Right renal pelvis (tissue), 4 donors: ENCODE data around the gene PTGER3. TPM values are rescaled to one million over a fixed set of nuclear protein-coding genes. Genes with fewer than 3 reads are reported as not detected.
A peak's percentile ranks its signal among the peaks of the same experiment; 100 is the strongest.
"Not testable (repeated sequence)": the region's sequence is repeated elsewhere in the genome, so short reads cannot be mapped to it uniquely, and the experiment has no call there.

Experiments
- DNase-seq, 4 donors: peaks; one replicate each; pipeline ENCODE4 v3.0.0-alpha.2; 2013; ENCODE audit warnings: low read depth in 4 of 4, low spot score in 3 of 4, missing footprints in 1 of 4
- polyA plus RNA-seq, 4 donors: library from polyadenylated mRNA; unstranded; fragments of 120-200 nt; gene quantifications; one replicate each; pipeline ENCODE4 v1.2.1, GENCODE V29; 2013; ENCODE audit not compliant: insufficient read length in 4 of 4

The PTGER3 gene
- polyA plus RNA-seq, 4 donors = 51.5 to 61.9 (median 55.6) TPM

DNA sequence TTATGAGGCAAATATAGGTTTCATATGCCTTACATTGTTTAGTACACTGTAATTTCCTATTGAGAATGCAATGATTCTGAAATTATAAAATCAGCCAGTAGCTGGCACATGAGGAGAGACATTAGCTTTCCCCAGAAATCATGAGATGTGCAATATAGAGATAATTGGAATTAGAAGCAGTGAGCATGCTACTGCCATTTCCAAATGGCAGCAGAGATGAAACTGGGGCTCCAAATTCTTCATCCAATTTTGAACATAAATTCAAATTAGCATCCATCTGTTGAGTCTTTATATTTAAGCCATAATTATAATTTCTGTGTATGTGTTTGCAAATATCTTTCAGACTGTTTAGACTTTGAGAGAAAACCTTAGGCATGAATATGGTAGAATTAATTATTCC, 28.8 kb downstream of the PTGER3 start:
- no peak for DNase-seq

DNA sequence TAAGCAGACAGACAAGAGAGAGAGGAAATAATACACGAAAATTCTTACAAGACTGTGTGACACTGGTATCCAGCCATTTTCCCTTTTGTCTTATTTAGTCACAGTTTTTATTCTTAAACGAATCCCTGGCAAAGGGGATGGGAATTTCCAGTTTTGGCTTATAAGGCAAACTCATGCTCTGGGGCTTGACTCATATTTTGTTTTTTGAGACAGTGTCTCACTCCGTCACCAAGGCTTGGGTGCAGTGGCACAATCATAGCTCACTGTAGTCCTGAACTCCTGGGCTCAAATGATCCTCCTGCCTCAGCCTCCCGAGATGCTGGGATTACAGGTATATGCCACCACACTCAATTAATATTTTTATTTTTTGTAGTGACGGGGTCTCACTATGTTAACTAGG, 31.9 kb downstream of the PTGER3 start:
- no peak for DNase-seq

DNA sequence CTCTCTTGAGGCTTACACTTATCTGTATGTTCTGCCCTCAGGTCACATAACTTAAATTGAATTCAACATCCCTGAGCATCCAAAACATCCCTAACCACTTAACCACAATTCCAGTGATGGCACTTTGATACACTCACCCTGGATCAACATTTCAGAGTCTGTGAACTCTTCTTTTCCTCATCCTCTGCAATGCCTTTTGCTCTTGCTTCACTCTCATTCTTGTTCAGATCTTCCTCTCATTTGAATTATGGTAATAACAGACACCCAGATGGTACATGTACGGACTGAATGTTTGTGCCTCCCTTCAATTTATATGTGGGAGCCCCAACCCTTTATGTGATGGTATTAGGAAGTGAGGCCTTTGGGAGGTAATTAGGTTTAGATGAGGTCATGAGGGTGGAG, 33.4 kb downstream of the PTGER3 start:
- no peak for DNase-seq

DNA sequence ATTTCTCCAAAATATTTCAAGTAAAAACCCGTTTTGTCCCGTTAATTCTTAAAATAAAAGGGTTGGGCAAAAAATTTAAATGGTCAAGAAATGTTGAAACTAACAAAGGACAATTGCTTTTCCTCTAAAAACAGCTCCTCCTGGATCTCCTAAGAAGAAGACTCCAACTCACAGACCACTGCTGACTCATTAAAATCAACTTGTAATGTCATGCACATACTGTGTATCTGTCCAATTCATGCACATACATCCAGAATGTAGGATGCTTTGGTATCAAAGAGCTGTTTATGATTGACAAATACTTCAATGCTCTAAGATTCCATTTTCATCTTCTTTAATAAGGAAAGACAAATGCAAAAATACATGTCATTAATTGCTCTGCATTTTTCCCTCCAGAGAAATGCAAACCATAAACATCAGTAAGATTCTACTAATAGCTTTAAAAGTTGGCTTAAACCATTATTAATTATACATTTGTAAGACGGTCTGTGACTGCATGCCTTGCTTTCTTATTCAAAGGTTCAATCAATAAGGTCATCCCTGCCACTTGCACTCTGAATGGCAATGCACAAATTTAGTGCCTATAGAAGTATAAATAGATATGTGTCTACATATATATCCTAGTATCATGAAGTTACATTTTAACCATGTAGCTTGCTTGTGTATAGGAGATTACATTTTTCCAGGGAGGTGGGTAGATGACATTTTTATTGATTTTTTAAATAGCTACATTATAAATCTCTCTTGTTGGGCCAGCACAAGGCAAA, 44.7 kb downstream of the PTGER3 start:
- DNase-seq = no peak

DNA sequence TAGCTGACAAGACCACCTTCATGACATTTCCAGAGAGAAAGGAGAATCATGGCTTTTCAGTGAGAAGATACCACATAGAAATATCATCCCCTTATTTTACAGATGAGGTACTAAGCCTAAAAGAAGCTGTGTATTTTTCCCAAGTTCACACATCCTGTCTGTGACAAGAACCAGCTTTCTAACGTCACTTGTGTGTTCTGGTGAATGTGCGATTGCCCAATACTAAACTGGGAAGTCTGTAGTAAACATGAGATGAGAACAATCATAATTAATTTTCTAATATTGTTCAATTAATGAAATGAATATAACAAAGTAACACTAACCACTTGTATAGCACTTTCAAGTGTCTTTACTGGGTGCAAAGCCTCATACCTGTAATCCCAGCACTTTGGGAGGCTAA, 46.0 kb downstream of the PTGER3 start:
- no peak for DNase-seq

DNA sequence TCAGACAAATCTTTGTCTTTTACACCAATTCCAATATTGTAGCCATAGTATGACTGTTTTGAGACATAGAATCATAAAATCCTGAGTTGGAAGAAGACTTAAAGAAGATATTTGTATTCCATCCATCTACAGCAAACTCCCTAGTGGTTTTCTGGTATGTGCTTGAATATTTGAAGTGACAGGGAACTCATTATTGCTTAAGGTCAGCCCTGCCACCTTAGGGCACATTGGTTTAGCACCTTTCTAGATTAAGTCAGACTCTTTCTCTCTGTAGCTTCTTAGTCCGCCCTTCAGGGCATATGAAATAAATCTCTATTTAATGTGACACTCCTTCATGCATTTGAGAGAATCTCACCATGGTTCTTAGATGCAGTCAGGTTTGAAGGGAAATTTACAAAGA, 49.8 kb downstream of the PTGER3 start:
- no peak for DNase-seq

DNA sequence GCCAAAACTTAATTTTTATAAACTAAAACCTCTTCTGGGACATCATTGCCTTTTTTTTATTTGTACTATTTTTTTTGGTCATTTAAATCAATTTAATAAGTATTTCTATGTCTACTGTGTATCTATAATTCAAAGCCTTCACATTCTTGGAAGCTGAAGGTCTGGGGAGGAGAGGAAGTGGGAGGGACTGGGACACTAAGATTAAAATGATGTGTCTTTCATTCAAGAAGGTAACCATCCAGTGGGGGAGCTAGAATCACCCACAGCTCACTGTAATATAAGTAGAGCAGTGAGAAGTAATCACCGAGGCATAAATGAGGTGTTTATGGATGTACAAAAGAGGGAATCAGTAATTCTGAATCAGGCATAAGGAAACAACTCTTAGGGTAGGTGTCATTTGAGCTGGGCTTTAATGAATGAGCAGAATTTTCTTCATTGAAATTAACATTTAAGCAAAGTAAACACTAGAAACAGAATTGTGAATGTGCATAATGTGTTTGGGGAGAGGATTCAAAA, 52.8 kb downstream of the PTGER3 start:
- no peak for DNase-seq

DNA sequence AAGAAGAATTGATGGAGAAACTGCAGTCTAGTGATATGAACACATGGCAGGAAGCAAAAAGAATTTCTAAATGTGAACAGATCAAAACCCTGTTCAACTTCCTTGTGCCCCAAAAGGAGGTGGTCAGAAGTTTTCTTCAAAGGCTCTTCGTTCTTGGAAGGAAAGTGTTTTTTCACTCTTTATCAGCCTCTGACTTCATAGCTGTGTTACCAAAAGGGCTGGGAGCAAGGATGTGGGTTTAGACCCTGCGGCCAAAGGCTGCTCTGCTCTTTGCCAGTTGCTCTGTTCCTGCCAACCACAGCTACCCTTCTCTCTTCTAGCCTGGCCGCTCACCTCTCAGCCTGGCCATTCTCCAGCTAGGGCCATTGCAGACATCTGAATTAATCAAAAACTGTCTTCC, 53.8 kb downstream of the PTGER3 start:
- DNase-seq = no peak

DNA sequence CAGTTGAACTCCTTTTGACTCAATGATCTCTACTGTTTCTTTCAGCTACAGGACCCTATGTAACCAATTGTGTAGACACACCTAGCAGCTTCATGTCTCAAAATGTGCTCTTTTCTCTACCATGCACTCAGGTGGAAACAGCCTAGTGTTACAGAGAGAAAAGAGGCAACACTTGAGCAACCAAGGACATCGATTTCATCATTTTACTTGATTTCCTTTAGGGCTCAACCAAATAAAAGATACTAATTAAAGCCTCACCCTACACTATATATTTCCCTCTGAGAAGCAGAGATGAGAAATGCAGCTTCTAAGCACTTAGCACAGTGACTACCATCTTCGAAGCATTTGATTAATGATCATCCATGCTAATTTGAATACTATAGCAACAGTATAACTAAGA, 55.1 kb downstream of the PTGER3 start:
- no peak for DNase-seq

DNA sequence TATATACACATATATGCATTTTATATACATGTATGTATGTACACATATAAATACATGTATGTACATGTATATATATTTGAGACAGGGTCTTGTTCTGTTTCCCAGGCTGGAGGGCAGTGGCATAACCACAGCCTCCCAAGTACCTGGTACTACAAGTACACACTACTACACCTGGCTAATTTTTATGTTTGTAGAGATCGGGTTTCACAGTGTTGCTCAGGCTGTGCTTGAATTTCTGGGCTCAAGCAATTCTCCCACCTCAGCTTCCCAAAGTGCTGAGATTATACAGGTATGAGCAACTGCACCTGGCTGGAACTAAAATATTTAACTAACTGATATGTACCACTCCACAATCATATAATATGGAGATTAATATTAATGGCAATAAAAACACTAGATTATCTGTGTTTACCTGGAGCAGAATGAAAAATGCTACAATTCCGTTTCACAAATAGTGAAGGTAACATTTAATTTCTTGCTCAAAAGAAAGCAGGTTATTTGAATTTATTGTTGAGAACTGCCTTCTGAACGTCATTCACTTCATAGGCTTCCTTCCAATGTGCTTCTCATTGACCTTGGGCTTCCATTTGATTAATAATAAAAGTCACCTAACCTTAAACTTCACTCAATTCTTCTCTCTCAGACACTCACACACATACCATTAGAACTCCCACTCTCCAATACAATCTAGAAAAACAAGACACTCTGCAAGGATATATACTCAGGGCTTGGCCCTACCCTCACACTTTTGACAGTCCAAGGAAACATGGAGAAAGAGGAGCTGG, 57.0 kb downstream of the PTGER3 start:
- peak in 1 of 4 donors; percentile 15 for DNase-seq

DNA sequence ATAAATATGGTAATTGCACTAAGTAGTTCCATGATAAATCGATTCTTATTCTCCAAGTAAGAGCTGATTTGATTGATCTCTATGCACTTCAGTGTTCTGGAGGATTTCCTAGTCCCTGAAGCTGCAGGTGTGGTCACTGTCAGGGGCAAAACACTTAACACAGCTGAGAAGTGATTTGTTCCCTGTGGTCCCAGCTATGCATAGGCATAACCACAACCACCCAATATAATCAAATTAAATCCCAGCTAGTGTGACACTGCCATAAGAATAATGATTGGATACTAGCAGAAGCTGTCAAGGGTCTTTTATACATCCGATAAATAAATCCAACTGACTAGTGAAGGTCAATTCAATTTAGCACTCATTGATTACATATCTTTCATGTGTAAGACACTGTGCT, 60.1 kb downstream of the PTGER3 start:
- DNase-seq = no peak

DNA sequence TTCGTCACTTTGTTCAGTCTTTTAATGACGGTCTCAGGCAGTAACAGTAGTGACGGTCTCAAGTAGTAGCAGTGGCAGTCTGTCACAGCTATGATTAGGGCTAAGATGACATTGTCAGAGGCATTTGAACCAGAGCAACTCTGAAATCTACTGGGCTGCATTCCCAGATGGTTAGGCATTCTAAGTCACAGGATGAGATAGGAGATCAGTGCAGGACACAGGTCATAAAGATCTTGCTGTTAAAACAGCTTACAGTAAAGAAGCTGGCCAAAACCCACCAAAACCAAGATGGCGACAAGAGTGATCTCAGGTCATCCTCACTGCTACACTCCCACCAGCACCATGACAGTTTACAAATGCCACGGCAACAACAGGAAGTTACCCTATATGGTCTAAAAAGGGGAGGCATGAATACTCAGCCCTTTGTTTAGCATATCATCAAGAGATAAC, 61.8 kb downstream of the PTGER3 start:
- DNase-seq = not testable (repeated sequence)

DNA sequence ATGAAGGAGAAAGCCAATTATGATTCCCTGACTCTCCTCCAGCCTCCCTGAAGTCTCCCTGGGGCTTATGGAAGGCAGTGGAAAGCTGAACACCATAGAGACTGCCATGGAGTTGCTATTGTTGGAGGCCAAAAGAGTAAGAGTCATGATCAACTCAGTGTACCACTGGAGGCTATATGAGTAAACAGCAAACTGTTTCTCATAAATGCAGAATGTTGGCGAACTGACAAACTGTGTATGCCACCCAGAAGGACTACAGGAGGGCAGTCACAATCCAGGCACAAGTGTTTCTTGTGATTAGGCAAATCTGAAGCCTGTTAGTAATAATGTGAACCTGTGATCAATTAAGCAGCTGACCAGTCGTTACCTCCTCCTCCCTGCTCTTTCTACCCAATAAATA, 62.3 kb downstream of the PTGER3 start:
- DNase-seq = not testable (repeated sequence)

DNA sequence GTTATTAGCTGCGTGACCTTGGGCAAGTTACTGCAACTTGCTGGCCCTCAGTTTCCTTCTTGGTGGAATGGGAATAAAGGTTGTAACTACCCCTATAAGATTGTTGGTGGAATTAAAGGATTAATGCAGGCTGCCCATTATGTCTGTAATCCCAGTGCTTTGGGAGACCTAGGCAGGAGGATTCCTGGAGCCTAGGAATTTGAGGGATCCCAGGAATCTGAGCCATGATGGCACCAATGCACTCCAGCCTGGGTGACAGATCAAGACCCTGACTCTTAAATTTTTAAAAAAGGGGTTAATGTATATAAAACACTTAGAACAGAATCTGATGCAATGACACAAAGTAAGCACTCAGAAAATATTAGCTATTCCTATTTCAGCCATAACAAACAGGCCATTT, 67.3 kb downstream of the PTGER3 start:
- DNase-seq = no peak

DNA sequence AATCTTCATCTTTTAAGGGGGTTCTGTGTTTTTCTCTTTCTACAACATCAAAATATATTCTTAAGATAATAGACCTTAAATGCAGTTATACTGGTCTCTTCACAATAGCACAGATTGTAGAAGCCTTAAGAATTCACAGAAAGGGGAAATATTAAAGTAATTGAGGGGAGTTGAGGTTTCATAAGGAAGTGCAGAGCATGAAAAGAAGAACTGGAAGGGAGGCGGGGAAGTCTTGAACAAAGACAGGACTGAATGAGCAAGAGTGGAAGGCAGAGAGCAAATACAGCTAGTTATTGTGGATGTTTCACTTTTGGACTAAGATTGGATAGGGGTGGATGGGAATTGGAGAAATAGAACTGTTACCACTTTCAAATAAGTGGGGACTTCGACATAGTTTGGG, 67.7 kb downstream of the PTGER3 start:
- DNase-seq = no peak

DNA sequence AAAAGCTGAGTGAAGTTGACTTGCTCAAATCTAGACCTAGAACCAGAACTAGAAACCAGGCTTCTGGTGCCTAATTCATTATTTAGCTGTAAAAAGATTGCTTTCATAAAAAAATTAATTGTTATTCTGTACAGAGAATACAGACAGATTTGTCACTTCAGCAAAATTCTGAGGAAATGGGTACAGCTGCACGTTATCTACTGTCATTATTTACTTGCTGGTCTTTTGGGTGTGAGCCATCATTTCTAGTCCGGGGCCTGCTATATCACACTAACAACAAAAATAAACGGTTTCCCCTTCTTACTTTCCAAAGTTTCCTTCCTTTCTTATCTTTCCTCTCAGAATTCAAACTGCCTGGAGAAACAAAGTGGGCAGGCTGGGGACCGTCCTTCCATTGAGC, 68.3 kb downstream of the PTGER3 start:
- DNase-seq = no peak

DNA sequence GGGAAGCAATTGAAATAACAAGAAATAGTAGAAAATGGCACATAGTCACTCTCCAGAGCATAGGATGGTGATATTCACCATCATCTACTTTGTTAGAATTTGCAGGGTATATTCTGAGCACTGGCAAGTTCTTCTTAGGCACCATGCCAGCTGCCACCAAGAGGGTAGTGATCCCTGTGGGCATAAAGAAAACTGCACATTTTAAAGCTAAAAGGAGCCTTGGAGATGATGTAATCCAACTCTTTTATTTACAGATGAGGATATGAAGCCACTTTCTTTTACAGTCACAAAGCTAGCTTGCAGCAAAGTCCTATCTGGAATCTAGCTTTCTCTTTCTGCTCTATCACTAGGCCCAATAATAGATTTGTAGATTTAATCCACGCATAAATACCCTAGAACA, 69.0 kb downstream of the PTGER3 start:
- no peak for DNase-seq

DNA sequence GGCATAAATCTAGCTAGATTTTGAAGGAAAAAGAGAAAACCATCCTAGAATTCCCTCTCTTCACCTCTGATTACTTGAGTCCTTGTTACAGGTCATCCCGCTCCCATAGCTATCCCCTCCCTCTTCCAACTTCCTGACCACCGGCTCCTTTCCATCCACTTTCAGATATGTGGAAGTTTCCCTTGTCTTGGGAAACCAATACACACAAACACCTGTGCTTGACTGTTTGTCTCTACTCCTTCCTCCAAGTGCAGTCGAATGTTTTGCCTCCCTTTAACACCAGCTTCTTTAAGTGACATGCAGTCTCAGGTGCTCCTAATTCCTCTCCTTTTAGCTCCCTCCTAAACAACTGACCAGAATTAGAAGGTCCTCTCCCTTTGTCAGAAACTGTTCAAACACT, 70.0 kb downstream of the PTGER3 start:
- DNase-seq = no peak

DNA sequence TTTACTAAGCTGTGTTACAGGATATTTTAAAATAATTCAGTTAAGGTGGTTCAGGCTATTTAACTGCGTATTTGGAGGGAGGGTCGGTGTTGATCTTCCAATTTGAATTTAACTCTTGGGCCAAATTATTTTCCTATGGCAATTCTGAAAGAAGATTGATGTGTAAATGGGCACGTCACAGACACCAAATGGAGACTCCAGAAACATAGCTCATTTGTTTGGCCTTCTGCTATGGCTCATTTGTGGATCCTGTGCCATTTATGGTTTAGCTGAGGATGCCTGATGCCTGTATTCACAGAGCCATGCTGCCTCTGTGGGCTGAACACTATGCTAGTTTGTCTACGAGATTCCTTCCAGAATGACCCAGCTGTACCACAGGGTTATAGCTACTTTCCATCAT, 70.6 kb downstream of the PTGER3 start:
- no peak for DNase-seq

DNA sequence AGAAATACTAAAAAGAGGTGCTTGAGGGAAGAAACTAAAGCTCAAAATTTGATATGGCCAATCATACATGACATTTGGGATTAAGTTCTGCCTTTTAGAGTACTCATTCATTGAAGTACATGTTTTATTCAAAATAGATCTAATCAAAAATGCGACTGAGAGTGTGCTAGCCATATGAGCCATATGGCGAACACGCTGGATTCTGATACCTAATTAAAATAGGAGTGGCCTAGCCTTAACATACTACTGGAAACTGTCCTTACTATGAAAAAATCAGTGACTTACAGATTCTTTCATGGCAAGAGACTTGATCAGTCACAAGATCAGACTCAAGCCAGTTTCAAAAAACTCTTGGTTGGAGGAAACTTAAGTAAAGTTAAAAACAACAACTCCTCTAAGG, 73.9 kb downstream of the PTGER3 start:
- DNase-seq = no peak

DNA sequence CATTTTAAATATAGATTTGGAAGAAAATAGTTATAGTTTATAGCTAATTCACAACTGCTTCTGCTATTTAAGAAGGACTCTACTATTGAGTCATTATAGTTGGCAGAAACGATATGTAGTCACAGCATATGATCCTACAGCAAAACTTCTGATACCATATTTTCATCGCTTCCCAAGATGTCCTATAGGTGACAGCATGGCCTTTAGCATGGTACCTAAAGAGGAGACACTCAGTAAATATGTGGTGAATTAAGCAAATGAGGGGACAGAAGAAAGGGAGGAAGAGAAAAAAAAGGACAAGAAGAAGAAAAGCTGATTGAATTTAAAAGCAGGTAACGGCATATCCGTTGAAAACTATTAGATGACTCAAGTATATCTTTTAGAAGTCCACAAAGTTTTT, 77.2 kb downstream of the PTGER3 start:
- DNase-seq = no peak
